ENCODE data around the gene CASZ1. TPM values are rescaled to one million over a fixed set of nuclear protein-coding genes. Genes with fewer than 3 reads are reported as not detected.

CASZ1 gene
- total and polyA plus RNA-seq, 9 of the 15 experiments (the other 6 are each of a cell fraction or from before 2014, with no cell fraction given) = 0.01 to 4.0 (median 0.76) TPM; not detected in 1

- no TSS peak for BruUV-seq (replicated peaks)
- H4K20me1 ChIP-seq (replicated peaks; ENCODE audit: control insufficient read depth, insufficient read depth, low read length) = peaks cover 29% of the 10 kb centered on the region
- no peaks in the 10 kb centered on the region for H3K36me3 ChIP-seq (ENCODE audit: control insufficient read depth, insufficient read depth, low read length)
- no peaks in the 10 kb centered on the region for H3K79me2 ChIP-seq (ENCODE audit: control insufficient read depth, insufficient read depth, low read length)
- peaks cover 60 to 82% of the 10 kb centered on the region in 2 experiments for H3K27me3 ChIP-seq (ENCODE audit: control insufficient read depth in 2 of 2, insufficient read depth in 2 of 2, low read length in 2 of 2)
- TF ChIP-seq PHTF2 (CRISPR knock-in tag; IDR thresholded peaks at IDR 0.05) (no peak), HSF4 (CRISPR knock-in tag; IDR thresholded peaks at IDR 0.05; ENCODE audit: borderline replicate concordance) (no peak), MTA1 (IDR thresholded peaks at IDR 0.05; ENCODE audit: borderline replicate concordance) (no peak), ETS1 (conservative IDR thresholded peaks at IDR 0.05; ENCODE audit: control insufficient read depth, low read depth, low read length) (no peak)
- TF ChIP-seq, protein P1, sequence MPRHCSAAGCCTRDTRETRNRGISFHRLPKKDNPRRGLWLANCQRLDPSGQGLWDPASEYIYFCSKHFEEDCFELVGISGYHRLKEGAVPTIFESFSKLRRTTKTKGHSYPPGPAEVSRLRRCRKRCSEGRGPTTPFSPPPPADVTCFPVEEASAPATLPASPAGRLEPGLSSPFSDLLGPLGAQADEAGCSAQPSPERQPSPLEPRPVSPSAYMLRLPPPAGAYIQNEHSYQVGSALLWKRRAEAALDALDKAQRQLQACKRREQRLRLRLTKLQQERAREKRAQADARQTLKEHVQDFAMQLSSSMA (CRISPR knock-in tag; IDR thresholded peaks at IDR 0.05) = no peak
- no peaks in the 10 kb centered on the region for H3K9me3 ChIP-seq (replicated peaks; ENCODE audit: control insufficient read depth, insufficient read depth, low read depth, low read length)
- peaks cover 0 to 8% of the 10 kb centered on the region in 2 experiments; a peak in 1 of 5 replicates for H3K4me1 ChIP-seq (replicated peaks in 1 of 2; ENCODE audit: control insufficient read depth in 2 of 2, insufficient read depth in 2 of 2, low read length in 2 of 2)
- no peak overlapping the region for H3K27ac ChIP-seq (ENCODE audit: extremely low read depth, low read depth, low read length)
- no peak overlapping the region for H3K4me2 ChIP-seq (ENCODE audit: insufficient read depth, low read length)
- DNase-seq (ENCODE audit: extremely low read depth in 1 of 4, low spot score in 3 of 4) (no peak), ATAC-seq (no peak), FAIRE-seq (no peak)
- in situ Hi-C loops (cut with MboI) = no loop called here
- H3K9ac ChIP-seq (ENCODE audit: insufficient read depth in 1 of 2, low read depth in 2 of 2, low read length in 2 of 2) = no peak overlapping the region
- no peaks in the 10 kb centered on the region for H3K9me1 ChIP-seq (ENCODE audit: control insufficient read depth, insufficient read depth, low read length)
- no peak overlapping the region for H3K4me3 ChIP-seq
- H2AFZ ChIP-seq (ENCODE audit: low read depth, low read length) = no peak overlapping the region
- CTCF ChIA-PET (ENCODE audit: low intra/inter-chr PET ratio) = no interaction called here
- WGBS (ENCODE audit: insufficient coverage, low coverage, missing lambda C conversion rate) = 2% methylated on average over 38 of the region's 43 CpGs
- intact Hi-C loops (cut with micrococcal nuclease) = loop anchor here (5.0 kb wide), 1 partner anchor 40 kb away; no protein-coding TSS in a partner anchor
- POLR2A ChIA-PET = interaction anchor here (0.6 to 0.9 kb wide), 3 partner anchors 9 to 85 kb away, joined by 3 to 4 read pairs (median 3); no protein-coding TSS in a partner anchor
Observed at GRCh38 chr1:10827377-10828333, 31.2 kb upstream of the CASZ1 start.
